ENCODE measurements around the gene EFCAB13. TPM values are rescaled to one million over a fixed set of nuclear protein-coding genes. Genes with fewer than 3 reads are reported as not detected.
"Not testable (repeated sequence)": the region's sequence is repeated elsewhere in the genome, so short reads cannot be mapped to it uniquely, and the experiment has no call there.

The EFCAB13 gene
- total RNA-seq, 4 donors from 2014 or later = 1.4 to 2.5 (median 1.8) TPM

GRCh38 chr17:47465165-47465564, 141.4 kb downstream of the EFCAB13 start:
- Histone ChIP-seq H3K4me1 (no peaks in the 10 kb centered on the region), H3K9me3 (no peaks in the 10 kb centered on the region), H3K36me3 (no peaks in the 10 kb centered on the region), H3K4me3 (no peak overlapping the region), H3K27me3 (no peaks in the 10 kb centered on the region), H3K27ac (no peak overlapping the region)
- DNase-seq (no peak), ATAC-seq (no peak)
- intact Hi-C loops (cut with DNase I; ENCODE audit: low total_unique reads) = no loop called here
- in situ Hi-C loops (cut with MboI; ENCODE audit: low sequenced_read_pairs in 4 of 4) = no loop called here
- no peak for TF ChIP-seq POLR2A (IDR thresholded peaks at IDR 0.05)
- TF ChIP-seq, protein P1, sequence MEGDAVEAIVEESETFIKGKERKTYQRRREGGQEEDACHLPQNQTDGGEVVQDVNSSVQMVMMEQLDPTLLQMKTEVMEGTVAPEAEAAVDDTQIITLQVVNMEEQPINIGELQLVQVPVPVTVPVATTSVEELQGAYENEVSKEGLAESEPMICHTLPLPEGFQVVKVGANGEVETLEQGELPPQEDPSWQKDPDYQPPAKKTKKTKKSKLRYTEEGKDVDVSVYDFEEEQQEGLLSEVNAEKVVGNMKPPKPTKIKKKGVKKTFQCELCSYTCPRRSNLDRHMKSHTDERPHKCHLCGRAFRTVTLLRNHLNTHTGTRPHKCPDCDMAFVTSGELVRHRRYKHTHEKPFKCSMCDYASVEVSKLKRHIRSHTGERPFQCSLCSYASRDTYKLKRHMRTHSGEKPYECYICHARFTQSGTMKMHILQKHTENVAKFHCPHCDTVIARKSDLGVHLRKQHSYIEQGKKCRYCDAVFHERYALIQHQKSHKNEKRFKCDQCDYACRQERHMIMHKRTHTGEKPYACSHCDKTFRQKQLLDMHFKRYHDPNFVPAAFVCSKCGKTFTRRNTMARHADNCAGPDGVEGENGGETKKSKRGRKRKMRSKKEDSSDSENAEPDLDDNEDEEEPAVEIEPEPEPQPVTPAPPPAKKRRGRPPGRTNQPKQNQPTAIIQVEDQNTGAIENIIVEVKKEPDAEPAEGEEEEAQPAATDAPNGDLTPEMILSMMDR (IDR thresholded peaks at IDR 0.05 in 4 of 5, conservative IDR thresholded peaks at IDR 0.05 in 1 of 5) = no peak

DNA sequence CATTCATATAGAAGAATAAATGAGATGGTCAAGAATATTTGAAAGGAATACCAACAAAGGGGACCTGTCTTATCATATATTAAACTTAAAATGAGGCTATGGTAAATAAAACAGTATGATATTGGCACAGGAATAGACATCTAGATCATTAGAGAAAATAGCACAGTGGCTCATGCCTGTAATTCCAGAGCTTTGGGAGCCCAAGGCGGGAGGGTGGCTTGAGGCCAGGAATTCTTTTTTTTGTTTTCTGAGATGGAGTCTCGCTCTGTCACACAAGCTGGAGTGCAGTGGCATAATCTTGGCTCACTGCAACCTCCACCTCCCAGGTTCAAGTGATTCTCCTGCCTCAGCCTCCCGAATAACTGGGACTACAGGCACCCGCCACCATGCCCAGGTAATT, 143.2 kb downstream of the EFCAB13 start:
- intact Hi-C loops (cut with DNase I; ENCODE audit: low total_unique reads); DNase-seq; ATAC-seq; H3K27me3 ChIP-seq; H3K4me1 ChIP-seq; H3K4me3 ChIP-seq; in situ Hi-C loops (cut with MboI; ENCODE audit: low sequenced_read_pairs in 4 of 4); H3K27ac ChIP-seq; H3K36me3 ChIP-seq; H3K9me3 ChIP-seq: not testable (repeated sequence)

GRCh38 chr17:47470836-47471235, 147.1 kb downstream of the EFCAB13 start:
- Histone ChIP-seq H3K27me3 (no peaks in the 10 kb centered on the region), H3K4me1 (no peaks in the 10 kb centered on the region), H3K9me3 (no peaks in the 10 kb centered on the region), H3K4me3 (no peak overlapping the region), H3K36me3 (no peaks in the 10 kb centered on the region), H3K27ac (no peak overlapping the region)
- TF ChIP-seq, protein P1 (IDR thresholded peaks at IDR 0.05 in 4 of 5, conservative IDR thresholded peaks at IDR 0.05 in 1 of 5) = no peak
- TF ChIP-seq POLR2A (IDR thresholded peaks at IDR 0.05) = no peak
- ATAC-seq = no peak
- intact Hi-C loops (cut with DNase I; ENCODE audit: low total_unique reads) = no loop called here
- DNase-seq = no peak
- in situ Hi-C loops (cut with MboI; ENCODE audit: low sequenced_read_pairs in 4 of 4) = no loop called here

DNA sequence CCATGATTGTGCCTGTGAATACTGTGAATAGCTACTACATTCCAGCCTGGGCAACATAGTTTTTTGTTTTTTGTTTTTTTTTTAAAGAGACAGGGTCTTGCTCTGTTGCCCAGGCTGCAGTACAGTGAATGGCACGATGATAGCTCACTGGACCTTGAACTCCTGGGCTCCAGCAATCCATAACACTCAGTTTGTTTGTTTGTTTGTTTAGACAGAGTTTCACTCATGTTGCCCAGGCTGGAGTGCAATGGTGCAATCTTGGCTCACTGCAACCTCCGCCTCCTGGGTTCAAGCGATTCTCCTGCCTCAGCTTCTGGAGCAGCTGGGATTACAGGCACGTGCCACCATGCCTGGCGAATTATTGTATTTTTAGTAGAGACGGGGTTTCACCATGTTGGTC, 148.3 kb downstream of the EFCAB13 start:
- H3K36me3 ChIP-seq; intact Hi-C loops (cut with DNase I; ENCODE audit: low total_unique reads); H3K9me3 ChIP-seq; ATAC-seq; H3K4me3 ChIP-seq; H3K4me1 ChIP-seq; in situ Hi-C loops (cut with MboI; ENCODE audit: low sequenced_read_pairs in 4 of 4); DNase-seq; H3K27me3 ChIP-seq; H3K27ac ChIP-seq: not testable (repeated sequence)

Other genes with a start within 250 kb of the EFCAB13 start
- gene CDC27, start 134.7 kb upstream of the EFCAB13 start, total RNA-seq = 10 to 100 TPM; 26.5 to 65.9 (median 49.4) TPM
- under 1 TPM in 1 of 4 donors, not detected in 3; 0.97 TPM for gene MYL4, start 114.6 kb upstream of the EFCAB13 start, total RNA-seq
- 1 to 10 TPM in 2 of 4 donors, under 1 TPM in 1, not detected in 1; 0.92 to 6.2 (median 1.9) TPM for gene ITGB3, start 70.1 kb upstream of the EFCAB13 start, total RNA-seq
- gene NPEPPS, start 207.2 kb downstream of the EFCAB13 start, total RNA-seq = 100 to 1,000 TPM; 116 to 186 (median 157) TPM

All from gastrocnemius medialis (tissue), 4 donors.